Endodermal cell (in vitro differentiated cells): Measurements from ENCODE around the gene SLC25A21. TPM values are rescaled to one million over a fixed set of nuclear protein-coding genes. Genes with fewer than 3 reads are reported as not detected.

ENCODE experiments used
- DNase-seq: peaks from one replicate; pipeline ENCODE4 v3.0.0-alpha.2; 2017
- H3K27ac ChIP-seq: 2 replicates; pipeline ENCODE4 v1.5.1; 2013; ENCODE audit warnings: mild to moderate bottlenecking, low read depth, low read length, moderate library complexity
- H3K27me3 ChIP-seq: 2 replicates; pipeline ENCODE4 v1.6.1; 2013; ENCODE audit warnings: mild to moderate bottlenecking, low read length, moderate library complexity; ENCODE audit not compliant: insufficient read depth, control insufficient read depth, poor library complexity, severe bottlenecking
- H3K36me3 ChIP-seq: 2 replicates; pipeline ENCODE4 v1.7.0; 2013; ENCODE audit warnings: mild to moderate bottlenecking, low read length, moderate library complexity; ENCODE audit not compliant: control insufficient read depth, insufficient read depth
- H3K4me1 ChIP-seq: one replicate; pipeline ENCODE4 v1.7.0; 2013; ENCODE audit warnings: low read length; ENCODE audit not compliant: control insufficient read depth, insufficient read depth
- H3K4me3 ChIP-seq: 2 replicates; pipeline ENCODE4 v1.5.1; 2013; ENCODE audit warnings: mild to moderate bottlenecking, low read length, moderate library complexity
- H3K9ac ChIP-seq: 2 replicates; pipeline ENCODE4 v1.6.1; 2013; ENCODE audit warnings: mild to moderate bottlenecking, low read length, moderate library complexity; ENCODE audit not compliant: poor library complexity, severe bottlenecking; ENCODE audit errors: extremely low read depth
- H3K9me3 ChIP-seq: 2 replicates; pipeline ENCODE4 v1.6.1; 2013; ENCODE audit warnings: mild to moderate bottlenecking, low read length, moderate library complexity; ENCODE audit not compliant: control insufficient read depth
- H3K27ac Mint-ChIP-seq: 2 replicates; pipeline ENCODE4 v1.8.0; 2020; ENCODE audit warnings: mixed read lengths
- H3K27me3 Mint-ChIP-seq: 2 replicates; pipeline ENCODE4 v1.8.0; 2021; ENCODE audit warnings: mild to moderate bottlenecking, mixed read lengths; ENCODE audit not compliant: insufficient read depth
- H3K36me3 Mint-ChIP-seq: 2 replicates; pipeline ENCODE4 v1.8.0; 2020; ENCODE audit warnings: low read depth, mixed read lengths
- H3K4me1 Mint-ChIP-seq: 2 replicates; pipeline ENCODE4 v1.8.0; 2020; ENCODE audit warnings: mixed read lengths
- H3K4me3 Mint-ChIP-seq: 2 replicates; pipeline ENCODE4 v1.8.0; 2020; ENCODE audit warnings: mild to moderate bottlenecking, moderate library complexity, mixed read lengths
- H3K9me3 Mint-ChIP-seq: 2 replicates; pipeline ENCODE4 v1.8.0; 2020; ENCODE audit warnings: mild to moderate bottlenecking, mixed read lengths
- WGBS, 2 experiments: methylation state at CpG; one replicate each; pipeline versions ENCODE4 v1.1.5 to v1.1.7; 2013; ENCODE audit warnings: missing lambda C conversion rate in 2 of 2, mixed read lengths in 1 of 2; ENCODE audit not compliant: insufficient coverage in 1 of 2, insufficient read length in 1 of 2; 5-methylcytosine and 5-hydroxymethylcytosine counted together
- total RNA-seq, 2 donors: library from RNA; stranded (reverse); fragmentation: NEBNext Ultra II Directional in 1 of 2; extraction: Animal tissue kit (Norgen Biotek cat#: 25700) in 1 of 2; gene quantifications; 2 replicates in 1 of 2; 3 replicates in 1 of 2; pipeline ENCODE4 v1.2.1, GENCODE V29; 2021
- TF ChIP-seq, protein P1 (sequence below): fragments of 200-600 bp; sonication (generic); conservative IDR thresholded peaks from 2 replicates; pipeline ENCODE4 v1.5.0; 2021; ENCODE audit warnings: antibody characterized with exemption, mild to moderate bottlenecking

Gene SLC25A21
- total RNA-seq, 2 donors from 2014 or later = 1.9 TPM

DNA sequence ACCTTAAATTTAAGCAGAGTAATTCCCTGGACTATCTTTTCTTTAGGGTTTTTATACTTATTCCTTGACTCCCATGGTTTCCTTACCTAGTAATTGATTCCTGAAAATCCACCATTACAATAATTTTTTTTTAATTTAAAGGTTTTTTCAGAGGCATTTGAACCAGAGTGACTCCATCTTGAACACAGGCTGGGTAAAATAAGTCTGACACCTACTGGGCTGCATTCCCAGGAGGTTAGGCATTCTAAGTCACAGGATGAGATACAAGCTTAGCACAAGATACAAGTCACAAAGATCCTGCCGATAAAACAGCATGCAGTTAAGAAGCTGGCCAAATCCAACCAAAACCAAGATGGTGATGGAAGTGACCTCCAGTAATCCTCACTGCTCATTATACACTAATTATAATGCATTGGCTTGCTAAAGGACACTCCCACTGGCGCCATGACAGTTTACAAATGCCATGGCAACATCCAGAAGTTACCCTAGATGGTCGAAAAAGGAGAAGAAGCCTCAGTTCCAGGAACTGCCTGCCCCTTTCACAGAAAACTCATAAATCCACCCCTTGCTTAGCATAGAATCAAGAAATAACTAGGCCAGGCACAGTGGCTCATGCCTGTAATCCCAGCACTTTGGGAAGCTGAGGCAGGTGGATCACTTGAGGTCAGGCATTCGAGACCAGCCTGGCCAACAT lies 53.6 kb downstream of the SLC25A21 start:
- H3K4me3 Mint-ChIP-seq = no peak overlapping the region
- no peak for DNase-seq
- Histone ChIP-seq H3K9ac (no peak overlapping the region), H3K27me3 (no peaks in the 10 kb centered on the region), H3K4me1 (no peaks in the 10 kb centered on the region), H3K9me3 (peaks cover 12% of the 10 kb centered on the region), H3K4me3 (no peak overlapping the region), H3K27ac (no peak overlapping the region), H3K36me3 (no peaks in the 10 kb centered on the region)
- H3K36me3 Mint-ChIP-seq = peaks cover 4% of the 10 kb centered on the region
- H3K9me3 Mint-ChIP-seq = peaks cover 12% of the 10 kb centered on the region
- no peaks in the 10 kb centered on the region for H3K27me3 Mint-ChIP-seq
- H3K4me1 Mint-ChIP-seq = no peaks in the 10 kb centered on the region
- no peak overlapping the region for H3K27ac Mint-ChIP-seq
- TF ChIP-seq, protein P1, sequence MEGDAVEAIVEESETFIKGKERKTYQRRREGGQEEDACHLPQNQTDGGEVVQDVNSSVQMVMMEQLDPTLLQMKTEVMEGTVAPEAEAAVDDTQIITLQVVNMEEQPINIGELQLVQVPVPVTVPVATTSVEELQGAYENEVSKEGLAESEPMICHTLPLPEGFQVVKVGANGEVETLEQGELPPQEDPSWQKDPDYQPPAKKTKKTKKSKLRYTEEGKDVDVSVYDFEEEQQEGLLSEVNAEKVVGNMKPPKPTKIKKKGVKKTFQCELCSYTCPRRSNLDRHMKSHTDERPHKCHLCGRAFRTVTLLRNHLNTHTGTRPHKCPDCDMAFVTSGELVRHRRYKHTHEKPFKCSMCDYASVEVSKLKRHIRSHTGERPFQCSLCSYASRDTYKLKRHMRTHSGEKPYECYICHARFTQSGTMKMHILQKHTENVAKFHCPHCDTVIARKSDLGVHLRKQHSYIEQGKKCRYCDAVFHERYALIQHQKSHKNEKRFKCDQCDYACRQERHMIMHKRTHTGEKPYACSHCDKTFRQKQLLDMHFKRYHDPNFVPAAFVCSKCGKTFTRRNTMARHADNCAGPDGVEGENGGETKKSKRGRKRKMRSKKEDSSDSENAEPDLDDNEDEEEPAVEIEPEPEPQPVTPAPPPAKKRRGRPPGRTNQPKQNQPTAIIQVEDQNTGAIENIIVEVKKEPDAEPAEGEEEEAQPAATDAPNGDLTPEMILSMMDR = no peak
- 83 to 91% methylated on average over 1 to 4 of the region's 4 CpGs for WGBS, 2 experiments

- WGBS, 2 experiments = 76% methylated on average over 3 of the region's 5 CpGs; no CpG with 5 or more reads in 1 of the 2 experiments
- no peak overlapping the region for H3K9ac ChIP-seq
Observed at GRCh38 chr14:37116933-37117849, 55.2 kb downstream of the SLC25A21 start.

DNA sequence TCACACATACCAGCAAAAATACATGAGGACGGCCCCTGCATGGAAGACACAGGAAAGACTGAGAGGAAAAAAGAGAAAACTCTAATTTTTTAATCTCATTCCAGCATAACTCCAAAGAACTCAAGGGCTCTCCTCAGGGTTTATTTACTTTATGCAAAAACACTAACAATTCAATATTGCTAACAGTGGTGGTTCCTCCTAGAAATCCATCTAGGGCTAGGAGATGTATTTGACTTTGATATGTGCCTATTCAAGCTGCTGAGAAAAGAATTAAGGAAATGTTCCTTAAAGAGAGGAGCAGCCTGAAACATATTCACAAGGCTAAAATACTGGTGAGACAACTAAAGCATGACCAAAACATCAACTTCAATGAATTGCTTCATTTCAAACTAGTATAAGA lies 57.0 kb downstream of the SLC25A21 start:
- 88% methylated on average over 1 of the region's 1 CpG; no CpG with 5 or more reads in 1 of the 2 experiments for WGBS, 2 experiments
- H3K4me3 ChIP-seq = no peak overlapping the region
- no peak overlapping the region for H3K27ac Mint-ChIP-seq
- H3K27me3 Mint-ChIP-seq = no peaks in the 10 kb centered on the region
- H3K27ac ChIP-seq = no peak overlapping the region
- TF ChIP-seq, protein P1 = no peak
- H3K4me1 ChIP-seq = no peaks in the 10 kb centered on the region
- peaks cover 4% of the 10 kb centered on the region for H3K36me3 Mint-ChIP-seq
- no peaks in the 10 kb centered on the region for H3K36me3 ChIP-seq
- no peaks in the 10 kb centered on the region for H3K4me1 Mint-ChIP-seq
- no peak overlapping the region for H3K4me3 Mint-ChIP-seq
- peaks cover 12% of the 10 kb centered on the region for H3K9me3 ChIP-seq
- H3K9ac ChIP-seq = no peak overlapping the region
- no peak for DNase-seq
- H3K27me3 ChIP-seq = no peaks in the 10 kb centered on the region
- H3K9me3 Mint-ChIP-seq = peaks cover 12% of the 10 kb centered on the region

More at GRCh38 chr14:37116933-37117849, 55.2 kb downstream of the SLC25A21 start:
- no peak for DNase-seq
- Histone ChIP-seq H3K27ac (no peak overlapping the region), H3K4me1 (no peaks in the 10 kb centered on the region), H3K9me3 (peaks cover 12% of the 10 kb centered on the region), H3K27me3 (no peaks in the 10 kb centered on the region), H3K36me3 (no peaks in the 10 kb centered on the region), H3K4me3 (no peak overlapping the region)
- peaks cover 12% of the 10 kb centered on the region for H3K9me3 Mint-ChIP-seq
- no peak overlapping the region for H3K27ac Mint-ChIP-seq
- TF ChIP-seq, protein P1 = peak; percentile 68
- peaks cover 4% of the 10 kb centered on the region for H3K36me3 Mint-ChIP-seq
- no peaks in the 10 kb centered on the region for H3K4me1 Mint-ChIP-seq
- no peaks in the 10 kb centered on the region for H3K27me3 Mint-ChIP-seq
- no peak overlapping the region for H3K4me3 Mint-ChIP-seq
